DOHH2 (cell line): ENCODE data around the gene PHLPP1.

Source experiments
- H3F3A ChIP-seq: fragments of 200-600 bp; sonication (generic), shearing (Covaris generic); 2 replicates; pipeline ENCODE4 v1.6.0; 2016; ENCODE audit warnings: antibody characterized with exemption, mild to moderate bottlenecking; ENCODE audit not compliant: control insufficient read depth, insufficient read depth
- H3K27ac ChIP-seq: fragments of 200-600 bp; sonication (generic); 2 replicates; pipeline ENCODE4 v1.5.1; 2014; ENCODE audit warnings: low read depth, mild to moderate bottlenecking, low read length, moderate library complexity
- H3K27me3 ChIP-seq: fragments of 200-600 bp; sonication (generic); 2 replicates; pipeline ENCODE4 v1.6.1; 2014; ENCODE audit warnings: mild to moderate bottlenecking, low read length, mixed read lengths; ENCODE audit not compliant: control insufficient read depth
- H3K36me3 ChIP-seq: fragments of 200-600 bp; sonication (generic); 2 replicates; pipeline ENCODE4 v1.6.1; 2014; ENCODE audit warnings: mild to moderate bottlenecking, low read length, moderate library complexity, mixed read lengths; ENCODE audit not compliant: control insufficient read depth
- H3K4me1 ChIP-seq: fragments of 200-600 bp; sonication (generic); 2 replicates; pipeline ENCODE4 v1.6.1; 2014; ENCODE audit warnings: mild to moderate bottlenecking, low read length, mixed read lengths; ENCODE audit not compliant: control insufficient read depth
- H3K4me2 ChIP-seq: fragments of 200-600 bp; sonication (generic); 2 replicates; pipeline ENCODE4 v1.6.0; 2014; ENCODE audit warnings: mild to moderate bottlenecking, low read length, moderate library complexity
- H3K4me3 ChIP-seq: fragments of 200-600 bp; sonication (generic); 2 replicates; pipeline ENCODE4 v1.5.1; 2014; ENCODE audit warnings: mild to moderate bottlenecking, low read length, mixed read lengths
- H3K79me2 ChIP-seq: fragments of 200-600 bp; sonication (generic); 2 replicates; pipeline ENCODE4 v1.6.1; 2014; ENCODE audit warnings: mild to moderate bottlenecking, low read length, mixed read lengths; ENCODE audit not compliant: control insufficient read depth
- H3K9me2 ChIP-seq: fragments of 200-600 bp; sonication (generic); replicated peaks from 2 replicates; pipeline ENCODE4 v1.6.1; 2014; ENCODE audit warnings: mild to moderate bottlenecking, low read length, mixed read lengths; ENCODE audit not compliant: control insufficient read depth
- H3K9me3 ChIP-seq: fragments of 200-600 bp; sonication (generic); 2 replicates; pipeline ENCODE4 v1.6.1; 2014; ENCODE audit warnings: antibody characterized with exemption, low read length, mixed read lengths; ENCODE audit not compliant: control insufficient read depth, insufficient read depth
- H4K20me1 ChIP-seq: fragments of 200-600 bp; sonication (generic); 2 replicates; pipeline ENCODE4 v1.6.0; 2014; ENCODE audit warnings: low read depth, mild to moderate bottlenecking, antibody characterized with exemption, low read length, moderate library complexity; ENCODE audit not compliant: control insufficient read depth, insufficient read depth
- EZH2phosphoT487 ChIP-seq: fragments of 200-600 bp; sonication (generic); IDR thresholded peaks from 2 replicates; pipeline ENCODE4 v1.6.1; 2017; ENCODE audit warnings: borderline replicate concordance, mild to moderate bottlenecking, antibody characterized with exemption, low read length, moderate library complexity, mixed read lengths
- TF ChIP-seq, protein P1 (sequence below): fragments of 200-600 bp; sonication (generic); IDR thresholded peaks from one replicate; pipeline ENCODE4 v1.5.1; 2014; ENCODE audit warnings: antibody characterized with exemption, mild to moderate bottlenecking, low read depth, low read length; ENCODE audit not compliant: poor library complexity, severe bottlenecking

Gene PHLPP1

DNA sequence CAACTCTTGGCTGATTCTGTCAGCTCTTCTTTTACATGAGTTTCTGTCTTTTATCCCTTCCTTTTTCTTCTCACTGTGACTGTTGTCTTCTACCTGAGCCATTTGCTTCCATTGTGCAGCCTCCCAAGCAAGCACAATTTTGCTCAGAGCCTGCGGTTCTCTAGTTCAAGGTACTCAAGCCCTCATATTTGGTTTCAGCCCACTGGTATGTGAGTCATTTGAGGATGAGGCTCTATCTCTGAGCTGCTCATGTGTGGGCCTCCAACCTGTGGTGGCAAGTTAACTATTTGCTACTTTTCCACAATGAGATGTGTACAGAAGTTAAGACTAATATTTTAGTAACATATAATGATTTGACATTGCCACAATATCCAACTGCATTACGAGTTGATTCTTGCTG, 183.0 kb downstream of the PHLPP1 start:
- no peak overlapping the region for H3K27ac ChIP-seq
- H3F3A ChIP-seq = no peaks in the 10 kb centered on the region
- no peaks in the 10 kb centered on the region for H4K20me1 ChIP-seq
- no peak for TF ChIP-seq EZH2phosphoT487
- TF ChIP-seq, protein P1, sequence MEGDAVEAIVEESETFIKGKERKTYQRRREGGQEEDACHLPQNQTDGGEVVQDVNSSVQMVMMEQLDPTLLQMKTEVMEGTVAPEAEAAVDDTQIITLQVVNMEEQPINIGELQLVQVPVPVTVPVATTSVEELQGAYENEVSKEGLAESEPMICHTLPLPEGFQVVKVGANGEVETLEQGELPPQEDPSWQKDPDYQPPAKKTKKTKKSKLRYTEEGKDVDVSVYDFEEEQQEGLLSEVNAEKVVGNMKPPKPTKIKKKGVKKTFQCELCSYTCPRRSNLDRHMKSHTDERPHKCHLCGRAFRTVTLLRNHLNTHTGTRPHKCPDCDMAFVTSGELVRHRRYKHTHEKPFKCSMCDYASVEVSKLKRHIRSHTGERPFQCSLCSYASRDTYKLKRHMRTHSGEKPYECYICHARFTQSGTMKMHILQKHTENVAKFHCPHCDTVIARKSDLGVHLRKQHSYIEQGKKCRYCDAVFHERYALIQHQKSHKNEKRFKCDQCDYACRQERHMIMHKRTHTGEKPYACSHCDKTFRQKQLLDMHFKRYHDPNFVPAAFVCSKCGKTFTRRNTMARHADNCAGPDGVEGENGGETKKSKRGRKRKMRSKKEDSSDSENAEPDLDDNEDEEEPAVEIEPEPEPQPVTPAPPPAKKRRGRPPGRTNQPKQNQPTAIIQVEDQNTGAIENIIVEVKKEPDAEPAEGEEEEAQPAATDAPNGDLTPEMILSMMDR = no peak
- H3K4me3 ChIP-seq = no peak overlapping the region
- H3K4me2 ChIP-seq = no peak overlapping the region
- no peaks in the 10 kb centered on the region for H3K79me2 ChIP-seq
- peaks cover 6% of the 10 kb centered on the region; the same call in 1 of the 2 replicates for H3K4me1 ChIP-seq
- H3K9me3 ChIP-seq = no peaks in the 10 kb centered on the region
- H3K9me2 ChIP-seq = no peaks in the 10 kb centered on the region
- H3K27me3 ChIP-seq = no peaks in the 10 kb centered on the region
- peaks cover 41% of the 10 kb centered on the region for H3K36me3 ChIP-seq

DNA sequence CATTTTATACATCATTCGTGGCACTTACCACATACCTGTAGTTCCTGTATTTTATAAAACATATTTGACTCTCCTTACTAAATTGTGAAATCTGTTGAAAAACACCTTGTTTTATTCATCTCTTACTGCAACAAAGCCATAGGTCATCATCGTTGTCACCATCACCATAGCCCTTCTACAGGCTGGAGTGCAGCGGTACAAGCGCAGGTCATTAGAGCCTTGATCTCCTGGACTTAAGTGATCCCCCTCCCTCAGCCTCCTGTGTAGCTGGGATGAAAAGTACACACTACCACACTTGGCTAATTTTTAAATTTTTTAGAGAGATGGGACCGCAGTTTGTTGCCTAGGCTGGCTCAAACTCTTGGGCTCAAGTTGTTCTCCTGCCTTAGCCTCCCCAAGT, 184.2 kb downstream of the PHLPP1 start:
- peaks cover 47% of the 10 kb centered on the region for H3K36me3 ChIP-seq
- no peaks in the 10 kb centered on the region for H3F3A ChIP-seq
- H4K20me1 ChIP-seq = no peaks in the 10 kb centered on the region
- no peaks in the 10 kb centered on the region for H3K9me2 ChIP-seq
- no peak overlapping the region for H3K4me2 ChIP-seq
- no peak for TF ChIP-seq EZH2phosphoT487
- TF ChIP-seq, protein P1 = no peak
- no peaks in the 10 kb centered on the region for H3K9me3 ChIP-seq
- no peaks in the 10 kb centered on the region for H3K79me2 ChIP-seq
- no peaks in the 10 kb centered on the region for H3K27me3 ChIP-seq
- peaks cover 6% of the 10 kb centered on the region; the same call in 1 of the 2 replicates for H3K4me1 ChIP-seq
- H3K4me3 ChIP-seq = no peak overlapping the region
- no peak overlapping the region for H3K27ac ChIP-seq

DNA sequence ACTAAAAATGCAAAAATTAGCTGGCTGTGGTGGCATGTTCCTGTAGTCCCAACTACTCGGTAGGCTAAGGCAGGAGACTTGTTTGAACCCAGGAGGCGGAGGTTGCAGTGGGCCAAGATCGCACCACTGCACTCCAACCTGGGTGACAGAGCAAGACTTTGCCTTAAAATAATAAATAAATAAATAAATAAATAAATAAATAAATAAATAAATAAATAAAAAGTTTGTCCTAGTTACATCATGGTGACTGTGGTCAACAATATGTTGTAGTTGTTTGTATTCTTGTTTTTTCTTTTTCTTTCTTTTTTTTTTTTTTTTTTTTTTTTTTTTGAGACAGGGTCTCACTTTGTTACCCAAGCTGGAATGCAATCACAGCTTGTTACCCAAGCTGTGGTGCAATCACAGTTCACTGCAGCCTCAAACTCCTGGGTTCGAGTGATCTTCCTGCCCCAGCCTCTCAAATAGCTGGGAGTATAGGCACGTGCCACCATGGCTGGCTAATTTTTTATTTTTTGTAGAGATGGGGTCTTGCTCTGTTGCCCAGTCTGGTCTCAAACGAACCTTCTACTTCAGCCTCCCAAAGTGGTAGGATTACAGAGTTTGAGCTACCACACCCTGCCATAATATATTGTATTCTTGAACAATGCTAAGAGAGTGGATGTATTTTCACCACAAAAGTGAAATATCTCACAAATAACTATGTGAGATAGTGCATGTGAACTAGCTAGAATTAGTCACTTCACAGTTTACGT, 185.0 kb downstream of the PHLPP1 start:
- Histone ChIP-seq H3K36me3 (peaks cover 53% of the 10 kb centered on the region), H3K79me2 (no peaks in the 10 kb centered on the region), H3K4me2 (no peak overlapping the region), H3K4me3 (no peak overlapping the region), H4K20me1 (no peaks in the 10 kb centered on the region), H3K9me2 (no peaks in the 10 kb centered on the region), H3K27ac (no peak overlapping the region), H3K9me3 (no peaks in the 10 kb centered on the region), H3K27me3 (no peaks in the 10 kb centered on the region), H3K4me1 (peaks cover 6% of the 10 kb centered on the region; the same call in 1 of the 2 replicates), H3F3A (no peaks in the 10 kb centered on the region)
- no peak for TF ChIP-seq EZH2phosphoT487
- TF ChIP-seq, protein P1 = no peak
